HFF-Myc (cell line): ENCODE results near the gene PEX5L.

Experiments used
- DNase-seq: peaks from one replicate; pipeline ENCODE4 v3.0.0-alpha.2; 2011; ENCODE audit warnings: low read depth; ENCODE audit errors: extremely low read depth
- H3K4me3 ChIP-seq: replicated peaks from 2 replicates; pipeline ENCODE4 v1.5.1; 2011; ENCODE audit warnings: low read depth, mild to moderate bottlenecking, control low read depth, low read length
- CTCF ChIP-seq: IDR thresholded peaks from 2 replicates; pipeline ENCODE4 v1.5.1; 2012; ENCODE audit warnings: mild to moderate bottlenecking, low read depth, low read length, control low read depth; ENCODE audit errors: missing control alignments

PEX5L gene

GRCh38 chr3:179943117-179943880 lies 93.4 kb downstream of the PEX5L start:
- no peak for DNase-seq
- TF ChIP-seq CTCF = no peak
- H3K4me3 ChIP-seq = no peak overlapping the region

GRCh38 chr3:179942553-179943075 lies 94.1 kb downstream of the PEX5L start:
- DNase-seq = no peak
- no peak overlapping the region for H3K4me3 ChIP-seq
- TF ChIP-seq CTCF = no peak

- no peak overlapping the region for H3K4me3 ChIP-seq
- no peak for TF ChIP-seq CTCF
- no peak for DNase-seq
These were observed 101.0 kb downstream of the PEX5L start for GRCh38 chr3:179935710-179936109.

- no peak for TF ChIP-seq CTCF
- H3K4me3 ChIP-seq = no peak overlapping the region
- DNase-seq = no peak
These were observed 102.8 kb downstream of the PEX5L start for GRCh38 chr3:179933914-179934313.

GRCh38 chr3:179933080-179933479 lies 103.7 kb downstream of the PEX5L start:
- TF ChIP-seq CTCF = no peak
- no peak for DNase-seq
- no peak overlapping the region for H3K4me3 ChIP-seq

GRCh38 chr3:179932674-179933073 lies 104.1 kb downstream of the PEX5L start:
- no peak for DNase-seq
- H3K4me3 ChIP-seq = no peak overlapping the region
- TF ChIP-seq CTCF = no peak
